Right atrium auricular region (tissue), 2 donors: Measurements from ENCODE around the gene TLL1. TPM values are rescaled to one million over a fixed set of nuclear protein-coding genes. Genes with fewer than 3 reads are reported as not detected.

ENCODE experiments used
- DNase-seq: peaks from one replicate; pipeline ENCODE4 v3.0.0-alpha.2; 2019; ENCODE audit warnings: low spot score
- H3K27ac ChIP-seq, 2 donors: fragments of 200-600 bp; sonication (generic); 1 replicate in 1 of 2; 2 replicates in 1 of 2; pipeline ENCODE4 v1.5.1; 2016 to 2019
- H3K27me3 ChIP-seq, 2 donors: fragments of 200-600 bp; sonication (generic); one replicate each; pipeline versions ENCODE4 v1.5.1 to v1.6.0; 2017 to 2019
- H3K36me3 ChIP-seq: fragments of 200-600 bp; sonication (generic); one replicate; pipeline ENCODE4 v1.5.1; 2016
- H3K4me1 ChIP-seq, 2 donors: fragments of 200-600 bp; sonication (generic); one replicate each; pipeline versions ENCODE4 v1.5.1 to v1.6.0; 2017 to 2019
- H3K4me3 ChIP-seq, 2 donors: fragments of 200-600 bp; sonication (generic); 1 replicate in 1 of 2; 2 replicates in 1 of 2; pipeline ENCODE4 v1.5.1; 2017 to 2019; ENCODE audit warnings: mild to moderate bottlenecking in 1 of 2, moderate library complexity in 1 of 2
- H3K9me3 ChIP-seq, 2 donors: fragments of 200-600 bp; sonication (generic); one replicate each; pipeline ENCODE4 v1.5.1; 2019
- total RNA-seq, 2 donors: library from RNA; depleted of rRNA; stranded (reverse); fragments of >200 nt; gene quantifications; one replicate each; pipeline ENCODE4 v1.1.0, GENCODE V29; 2016
- TF ChIP-seq, protein P1 (sequence below), 2 donors: fragments of 200-600 bp; sonication (generic); IDR thresholded peaks; one replicate each; pipeline ENCODE4 v1.5.1; 2019; ENCODE audit warnings: antibody characterized with exemption in 2 of 2

TLL1 gene
- total RNA-seq, 2 donors from 2014 or later: 1.7 to 4.4 TPM

DNA sequence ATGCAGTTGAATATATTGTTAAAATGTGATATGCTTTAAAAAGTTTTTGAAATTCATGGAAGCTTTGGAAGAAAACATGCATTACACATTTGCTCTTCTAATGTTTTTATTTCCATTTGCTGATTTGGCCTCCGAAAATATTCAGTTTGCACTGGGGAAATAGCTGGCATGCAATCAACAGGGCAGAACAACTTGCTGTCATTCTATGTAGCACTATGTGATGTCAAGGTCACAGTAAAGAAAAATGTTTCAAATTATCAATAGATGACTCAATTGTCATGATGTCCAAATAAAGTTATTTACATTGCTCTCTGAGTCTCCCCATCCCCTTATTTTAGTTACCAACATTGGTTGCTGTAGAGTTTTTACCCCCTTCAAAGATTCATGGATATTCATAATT lies 119.2 kb downstream of the TLL1 start:
- Histone ChIP-seq H3K9me3 (no peaks in the 10 kb centered on the region), H3K36me3 (no peaks in the 10 kb centered on the region), H3K27ac (no peak overlapping the region), H3K4me3 (no peak overlapping the region), H3K4me1 (no peaks in the 10 kb centered on the region), H3K27me3 (no peaks in the 10 kb centered on the region)
- DNase-seq: no peak
- TF ChIP-seq, protein P1, sequence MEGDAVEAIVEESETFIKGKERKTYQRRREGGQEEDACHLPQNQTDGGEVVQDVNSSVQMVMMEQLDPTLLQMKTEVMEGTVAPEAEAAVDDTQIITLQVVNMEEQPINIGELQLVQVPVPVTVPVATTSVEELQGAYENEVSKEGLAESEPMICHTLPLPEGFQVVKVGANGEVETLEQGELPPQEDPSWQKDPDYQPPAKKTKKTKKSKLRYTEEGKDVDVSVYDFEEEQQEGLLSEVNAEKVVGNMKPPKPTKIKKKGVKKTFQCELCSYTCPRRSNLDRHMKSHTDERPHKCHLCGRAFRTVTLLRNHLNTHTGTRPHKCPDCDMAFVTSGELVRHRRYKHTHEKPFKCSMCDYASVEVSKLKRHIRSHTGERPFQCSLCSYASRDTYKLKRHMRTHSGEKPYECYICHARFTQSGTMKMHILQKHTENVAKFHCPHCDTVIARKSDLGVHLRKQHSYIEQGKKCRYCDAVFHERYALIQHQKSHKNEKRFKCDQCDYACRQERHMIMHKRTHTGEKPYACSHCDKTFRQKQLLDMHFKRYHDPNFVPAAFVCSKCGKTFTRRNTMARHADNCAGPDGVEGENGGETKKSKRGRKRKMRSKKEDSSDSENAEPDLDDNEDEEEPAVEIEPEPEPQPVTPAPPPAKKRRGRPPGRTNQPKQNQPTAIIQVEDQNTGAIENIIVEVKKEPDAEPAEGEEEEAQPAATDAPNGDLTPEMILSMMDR (IDR thresholded peaks at IDR 0.05): no peak

DNA sequence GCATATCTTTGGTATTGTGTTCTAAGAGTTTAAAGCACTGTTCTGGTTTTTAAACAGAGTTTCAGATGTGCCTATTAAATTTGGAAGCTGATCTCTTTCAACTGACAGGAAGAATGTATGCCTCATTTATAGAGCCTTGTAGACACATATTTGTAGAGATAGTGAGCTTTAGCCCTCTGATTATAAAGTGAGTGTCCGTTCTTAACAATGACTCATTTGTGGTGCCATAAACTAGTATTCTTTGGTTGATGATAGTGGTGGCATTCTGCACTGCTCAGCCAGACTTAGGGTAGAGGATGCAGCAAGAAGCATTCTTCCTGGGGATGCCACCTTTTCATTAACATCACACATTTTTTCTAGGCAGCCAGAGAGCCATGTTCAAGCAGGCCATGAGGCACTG lies 121.7 kb downstream of the TLL1 start:
- Histone ChIP-seq H3K9me3 (no peaks in the 10 kb centered on the region), H3K27ac (no peak overlapping the region), H3K4me1 (no peaks in the 10 kb centered on the region), H3K36me3 (no peaks in the 10 kb centered on the region), H3K27me3 (no peaks in the 10 kb centered on the region), H3K4me3 (no peak overlapping the region)
- no peak for DNase-seq
- TF ChIP-seq, protein P1 (IDR thresholded peaks at IDR 0.05): no peak

DNA sequence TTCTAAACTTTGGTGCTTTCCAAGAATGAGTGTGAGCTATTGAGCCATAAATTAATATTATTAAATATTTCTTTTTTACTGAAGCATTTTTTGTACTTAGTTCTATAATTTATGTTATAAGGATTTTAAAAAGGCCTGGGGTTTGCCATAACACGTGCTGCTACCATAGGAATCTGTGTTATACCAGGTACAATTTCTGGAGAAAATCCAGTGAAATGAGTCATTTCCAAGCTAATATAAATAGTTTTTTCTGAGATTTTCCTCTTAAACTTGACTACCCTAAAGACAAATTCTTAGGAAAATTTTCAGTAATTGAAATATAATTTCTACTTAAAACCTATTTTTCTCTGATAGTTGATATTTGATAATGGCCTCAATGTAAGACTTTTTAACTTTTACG lies 130.8 kb downstream of the TLL1 start:
- Histone ChIP-seq H3K4me3 (no peak overlapping the region), H3K9me3 (no peaks in the 10 kb centered on the region), H3K36me3 (no peaks in the 10 kb centered on the region), H3K4me1 (no peaks in the 10 kb centered on the region), H3K27me3 (no peaks in the 10 kb centered on the region), H3K27ac (no peak overlapping the region)
- DNase-seq: no peak
- TF ChIP-seq, protein P1 (IDR thresholded peaks at IDR 0.05): no peak

DNA sequence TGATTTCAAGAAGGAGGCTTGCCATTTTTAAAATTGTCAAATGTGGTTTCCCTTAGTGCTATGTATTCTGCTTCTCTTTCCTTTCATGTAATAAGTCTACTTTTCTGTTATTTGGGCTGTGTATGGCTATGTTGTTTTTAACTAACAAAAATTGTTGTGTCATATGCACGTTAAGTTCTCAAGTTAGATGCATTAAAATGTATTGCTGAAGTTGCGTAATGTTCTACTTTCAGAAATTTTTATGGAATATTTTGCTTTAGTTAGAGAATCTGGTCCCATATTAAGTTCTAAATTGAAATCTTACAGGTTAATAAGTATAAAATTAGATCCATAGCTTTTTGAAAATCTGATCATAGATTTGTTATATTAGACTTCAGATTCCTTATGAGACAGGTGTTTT lies 133.2 kb downstream of the TLL1 start:
- no peak overlapping the region for H3K4me3 ChIP-seq
- H3K27me3 ChIP-seq: no peaks in the 10 kb centered on the region
- TF ChIP-seq, protein P1 (IDR thresholded peaks at IDR 0.05): no peak
- no peaks in the 10 kb centered on the region for H3K4me1 ChIP-seq
- H3K36me3 ChIP-seq: no peaks in the 10 kb centered on the region
- H3K9me3 ChIP-seq: peaks cover 0 to 12% of the 10 kb centered on the region in 2 donors
- DNase-seq: no peak
- H3K27ac ChIP-seq: no peak overlapping the region

DNA sequence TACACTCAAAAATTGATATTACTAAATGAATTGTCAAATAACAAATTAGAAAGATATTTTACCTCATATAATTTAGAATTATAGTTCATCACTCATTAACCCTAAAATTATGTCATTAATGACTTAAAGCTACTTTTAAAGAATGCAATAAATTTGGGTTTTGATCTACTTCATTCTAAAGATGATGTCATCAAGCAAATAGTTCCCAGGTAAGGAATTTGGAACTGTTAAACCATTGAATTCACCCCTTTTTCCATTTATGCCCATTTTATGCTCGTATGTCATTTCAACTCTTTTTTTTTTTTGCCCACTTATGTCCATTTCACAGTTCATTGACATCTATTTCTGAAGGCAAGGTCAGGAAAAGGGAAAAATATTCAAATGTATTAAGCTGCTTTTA lies 135.5 kb downstream of the TLL1 start:
- Histone ChIP-seq H3K36me3 (no peaks in the 10 kb centered on the region), H3K27ac (no peak overlapping the region), H3K4me3 (no peak overlapping the region), H3K9me3 (peaks cover 0 to 12% of the 10 kb centered on the region in 2 donors), H3K27me3 (no peaks in the 10 kb centered on the region), H3K4me1 (no peaks in the 10 kb centered on the region)
- DNase-seq: no peak
- TF ChIP-seq, protein P1 (IDR thresholded peaks at IDR 0.05): no peak
